Ovary (tissue), 9 donors: ENCODE data around the gene CNNM3. TPM values are rescaled to one million over a fixed set of nuclear protein-coding genes. Genes with fewer than 3 reads are reported as not detected.
A peak's percentile ranks its signal among the peaks of the same experiment; 100 is the strongest.

Experiments used
- DNase-seq, 5 donors: peaks; one replicate each; pipeline ENCODE4 v3.0.0-alpha.2; 2019 to 2020
- H3K27ac ChIP-seq, 2 donors: fragments of 200-600 bp; one replicate each; pipeline versions ENCODE4 v1.5.1 to v1.8.0; 2019 to 2022
- H3K27me3 ChIP-seq: fragments of 200-600 bp; one replicate; pipeline ENCODE4 v1.8.0; 2022
- H3K36me3 ChIP-seq: fragments of 200-600 bp; sonication (generic); one replicate; pipeline ENCODE4 v1.5.1; 2019
- H3K4me1 ChIP-seq: one replicate; pipeline ENCODE4 v1.8.1; 2013; ENCODE audit warnings: mild to moderate bottlenecking, moderate library complexity; ENCODE audit not compliant: insufficient read depth
- H3K4me3 ChIP-seq: fragments of 200-600 bp; sonication (generic); one replicate; pipeline ENCODE4 v1.5.1; 2017
- H3K9me3 ChIP-seq, 2 donors: fragments of 200-600 bp in 1 of 2; sonication (generic) in 1 of 2; one replicate each; pipeline versions ENCODE4 v1.5.1 to v1.8.1; 2013 to 2019; ENCODE audit warnings: mild to moderate bottlenecking in 1 of 2, moderate library complexity in 1 of 2
- EP300 ChIP-seq: sonication (generic); formaldehyde crosslinking; IDR thresholded peaks from one replicate; pipeline ENCODE4 v1.6.1; 2017; ENCODE audit warnings: antibody characterized with exemption
- POLR2A ChIP-seq: fragments of 450-650 bp; IDR thresholded peaks from one replicate; pipeline ENCODE4 v1.6.1; 2017; ENCODE audit warnings: antibody characterized with exemption, mild to moderate bottlenecking, moderate library complexity
- WGBS, 3 donors: extraction: QIAGEN DNeasy Blood & Tissue Kit in 1 of 3; methylation state at CpG; one replicate each; pipeline versions ENCODE4 v1.1.5 to v1.1.7; 2013 to 2017; 5-methylcytosine and 5-hydroxymethylcytosine counted together
- intact Hi-C, 4 donors: fragments of 100-400 bp; cut with DNase I; formaldehyde crosslinking; loops; one replicate each; pipeline versions ENCODE4 v1.11.0 to v1.15.1; 2022 to 2023
- polyA plus RNA-seq, 2 donors: library from polyadenylated mRNA; stranded (reverse); fragments of 200-250 nt in 1 of 2; fragments of 350-450 nt in 1 of 2; fragmentation: Illumina TruSeq in 1 of 2; extraction: RNeasy Lipid Tissue Mini Kit (QIAGEN cat#74804) in 1 of 2; gene quantifications; one replicate each; pipeline ENCODE4 v1.2.3, GENCODE V29; 2013 to 2014
- total RNA-seq, 7 donors: library from RNA; depleted of rRNA in 2 of 7; stranded (reverse); fragments of >200 nt in 2 of 7; fragmentation: NEBNext Ultra II Directional in 3 of 7; extraction: Animal tissue kit (Norgen Biotek cat#: 25700) in 3 of 7; gene quantifications; one replicate each; pipeline versions ENCODE4 v1.1.0 to v1.2.4, GENCODE V29; 2016 to 2023
- TF ChIP-seq, protein P1 (sequence below), 3 donors: fragments of 450-650 bp in 2 of 3; fragments of 200-600 bp in 1 of 3; IDR thresholded peaks; one replicate each; pipeline versions ENCODE4 v1.5.1 to v1.8.0; 2016 to 2022; ENCODE audit warnings: antibody characterized with exemption in 3 of 3, mild to moderate bottlenecking in 1 of 3
- donor health status: DM: no; HTN: no; CAD: no; lungs with moderate emphysema.
- donor health status: DM: no; HTN: no; CAD: no.
- donor health status: Bipolar disorder and iron deficiency.
- donor health status: DM: yes; HTN: yes; CAD: no.
- donor health status: DM: no; HTN: no; CAD: no.
- donor health status: DM: yes; HTN: yes; CAD: no.

CNNM3 gene
- total and polyA plus RNA-seq, 9 donors: 13.0 to 23.1 (median 16.6) TPM

DNA sequence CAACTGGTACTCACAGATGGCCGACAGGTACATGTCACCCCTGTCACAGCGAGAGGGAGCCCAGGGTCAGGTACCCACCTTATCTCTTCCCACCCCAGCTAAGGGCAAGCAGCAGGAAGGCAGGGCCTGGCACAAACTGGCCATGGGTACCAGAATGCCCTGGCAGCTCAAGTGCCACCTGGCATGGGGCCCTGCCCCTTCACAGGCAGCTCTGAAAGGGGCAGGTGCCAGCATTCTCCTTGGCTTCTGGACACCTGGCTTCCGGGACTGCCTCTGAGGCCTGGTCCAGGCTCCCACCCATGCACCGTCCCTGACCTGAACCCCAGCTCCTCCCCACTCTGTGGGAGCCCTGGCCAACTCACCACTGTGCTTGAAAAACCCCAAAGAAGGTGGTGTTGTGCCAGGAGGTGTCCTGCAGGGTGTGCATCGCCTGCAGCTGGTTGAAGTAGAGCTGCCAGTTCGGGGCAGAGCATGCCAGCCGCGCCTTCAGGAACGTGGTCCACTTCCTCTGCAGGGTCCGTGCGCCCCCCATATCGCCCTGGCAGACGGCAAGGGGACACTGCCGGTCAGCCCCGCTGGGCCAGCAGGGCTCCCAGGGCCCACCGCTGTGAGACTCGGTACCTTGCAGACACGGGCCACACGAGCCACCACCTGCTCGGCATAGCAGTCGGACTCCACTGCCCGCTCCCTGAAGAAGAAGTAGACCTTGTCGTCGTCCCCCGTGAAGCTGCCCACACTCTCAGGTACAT, 48.4 kb downstream of the CNNM3 start:
- Histone ChIP-seq H3K4me1 (peaks cover 8% of the 10 kb centered on the region), H3K27ac (no peak overlapping the region), H3K36me3 (no peaks in the 10 kb centered on the region), H3K27me3 (no peaks in the 10 kb centered on the region), H3K9me3 (no peaks in the 10 kb centered on the region), H3K4me3 (no peak overlapping the region)
- no peak for DNase-seq
- WGBS, 3 donors: 79 to 81% (median 81%) methylated on average over 24 to 25 of the region's 25 CpGs
- TF ChIP-seq, protein P1, sequence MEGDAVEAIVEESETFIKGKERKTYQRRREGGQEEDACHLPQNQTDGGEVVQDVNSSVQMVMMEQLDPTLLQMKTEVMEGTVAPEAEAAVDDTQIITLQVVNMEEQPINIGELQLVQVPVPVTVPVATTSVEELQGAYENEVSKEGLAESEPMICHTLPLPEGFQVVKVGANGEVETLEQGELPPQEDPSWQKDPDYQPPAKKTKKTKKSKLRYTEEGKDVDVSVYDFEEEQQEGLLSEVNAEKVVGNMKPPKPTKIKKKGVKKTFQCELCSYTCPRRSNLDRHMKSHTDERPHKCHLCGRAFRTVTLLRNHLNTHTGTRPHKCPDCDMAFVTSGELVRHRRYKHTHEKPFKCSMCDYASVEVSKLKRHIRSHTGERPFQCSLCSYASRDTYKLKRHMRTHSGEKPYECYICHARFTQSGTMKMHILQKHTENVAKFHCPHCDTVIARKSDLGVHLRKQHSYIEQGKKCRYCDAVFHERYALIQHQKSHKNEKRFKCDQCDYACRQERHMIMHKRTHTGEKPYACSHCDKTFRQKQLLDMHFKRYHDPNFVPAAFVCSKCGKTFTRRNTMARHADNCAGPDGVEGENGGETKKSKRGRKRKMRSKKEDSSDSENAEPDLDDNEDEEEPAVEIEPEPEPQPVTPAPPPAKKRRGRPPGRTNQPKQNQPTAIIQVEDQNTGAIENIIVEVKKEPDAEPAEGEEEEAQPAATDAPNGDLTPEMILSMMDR (IDR thresholded peaks at IDR 0.05): no peak
- no peak for TF ChIP-seq EP300
- no peak for TF ChIP-seq POLR2A
- intact Hi-C loops: loop anchor here in 1 of 4 donors (5.0 kb wide), 1 partner anchor 88 kb away; no protein-coding TSS in a partner anchor

DNA sequence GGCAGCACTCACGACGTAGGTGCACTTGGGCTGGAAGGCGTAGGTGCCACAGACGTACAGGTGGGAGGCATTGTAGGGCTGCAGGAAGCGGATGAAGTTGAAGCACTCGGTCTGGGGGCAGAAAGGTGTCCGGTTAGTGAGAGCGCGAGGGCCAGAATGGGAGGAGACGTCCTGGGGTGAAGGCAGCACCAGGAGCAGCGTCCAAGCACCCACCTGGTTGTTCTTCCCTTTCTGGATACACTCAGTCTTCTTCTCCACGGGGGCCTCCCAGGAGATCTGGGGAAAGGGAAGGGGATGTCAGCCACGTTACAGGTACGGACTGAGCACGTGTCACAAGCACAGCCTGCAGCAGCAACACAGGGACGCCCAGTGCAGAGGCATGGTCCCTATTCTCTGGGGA, 49.6 kb downstream of the CNNM3 start:
- no peak overlapping the region for H3K27ac ChIP-seq
- TF ChIP-seq, protein P1 (IDR thresholded peaks at IDR 0.05): no peak
- TF ChIP-seq POLR2A: no peak
- no peak for TF ChIP-seq EP300
- intact Hi-C loops: loop anchor here in 1 of 4 donors (5.0 kb wide), 1 partner anchor 87 kb away; no protein-coding TSS in a partner anchor
- H3K4me3 ChIP-seq: no peak overlapping the region
- no peaks in the 10 kb centered on the region for H3K36me3 ChIP-seq
- no peaks in the 10 kb centered on the region for H3K27me3 ChIP-seq
- H3K4me1 ChIP-seq: peaks cover 10% of the 10 kb centered on the region
- 72 to 78% (median 77%) methylated on average over 16 of the region's 16 CpGs for WGBS, 3 donors
- H3K9me3 ChIP-seq: no peaks in the 10 kb centered on the region
- no peak for DNase-seq

DNA sequence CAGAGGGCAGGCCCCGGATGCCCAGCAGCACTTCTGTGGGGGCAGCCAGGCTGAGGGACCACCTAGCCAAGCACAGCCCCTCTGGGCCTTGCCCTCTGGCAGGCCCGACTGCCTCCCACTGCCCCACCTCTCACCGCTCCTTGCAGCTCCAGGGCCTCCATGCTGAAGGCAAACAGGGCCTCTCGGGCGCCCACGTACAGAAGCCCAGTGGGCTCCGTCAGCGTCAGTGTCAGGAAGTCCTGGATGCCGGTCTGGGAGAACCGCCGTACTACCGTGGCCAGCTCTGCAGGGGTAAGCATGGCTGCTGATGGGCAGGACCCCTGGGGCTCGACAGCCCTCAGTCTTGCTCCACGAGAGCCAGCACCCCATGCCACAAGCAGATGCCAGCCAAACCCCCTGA, 50.1 kb downstream of the CNNM3 start:
- Histone ChIP-seq H3K4me1 (peaks cover 10% of the 10 kb centered on the region), H3K36me3 (no peaks in the 10 kb centered on the region), H3K27ac (peak overlapping the region in 1 of 2 donors; percentile 6), H3K4me3 (no peak overlapping the region), H3K27me3 (no peaks in the 10 kb centered on the region), H3K9me3 (no peaks in the 10 kb centered on the region)
- TF ChIP-seq EP300 (no peak), POLR2A (no peak)
- TF ChIP-seq, protein P1 (IDR thresholded peaks at IDR 0.05): no peak
- 78 to 85% (median 80%) methylated on average over 14 of the region's 14 CpGs for WGBS, 3 donors
- no peak for DNase-seq
- intact Hi-C loops: loop anchor here in 1 of 4 donors (5.0 kb wide), 1 partner anchor 86 kb away; no protein-coding TSS in a partner anchor

DNA sequence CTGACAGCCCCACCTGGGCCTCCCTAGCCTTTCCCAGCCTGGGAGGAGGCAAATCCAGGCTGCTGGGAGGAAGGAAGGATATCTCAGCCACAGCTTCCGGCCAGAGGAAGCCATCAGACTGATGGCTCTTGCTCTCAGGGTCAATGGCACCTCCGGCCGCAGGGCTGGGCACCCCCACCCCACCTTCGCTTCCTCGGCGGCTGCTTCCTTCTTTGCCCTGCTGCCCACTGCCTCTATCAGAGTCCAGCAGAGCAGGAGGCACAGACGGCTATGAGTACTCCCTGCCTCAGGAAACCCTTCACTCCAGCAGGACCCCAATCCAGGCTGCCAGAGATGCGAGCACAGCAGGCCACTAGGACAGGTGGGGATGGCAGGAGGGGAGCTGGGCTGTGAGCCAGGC, 50.5 kb downstream of the CNNM3 start:
- TF ChIP-seq POLR2A (no peak), EP300 (no peak)
- TF ChIP-seq, protein P1 (IDR thresholded peaks at IDR 0.05): no peak
- intact Hi-C loops: loop anchor here in 1 of 4 donors (5.0 kb wide), 1 partner anchor 86 kb away; no protein-coding TSS in a partner anchor
- Histone ChIP-seq H3K36me3 (no peaks in the 10 kb centered on the region), H3K27me3 (no peaks in the 10 kb centered on the region), H3K27ac (peak overlapping the region in 1 of 2 donors; percentile 6), H3K4me1 (peaks cover 10% of the 10 kb centered on the region), H3K4me3 (no peak overlapping the region), H3K9me3 (no peaks in the 10 kb centered on the region)
- DNase-seq: no peak
- WGBS, 3 donors: 66 to 71% (median 66%) methylated on average over 8 of the region's 8 CpGs
